Dendritic cell treated with granulocyte-macrophage colony-stimulating factor and Interleukin-4, amounts not matched to agents 40 ng/mL and 50 ng/mL, for 4 days (primary cell): ENCODE results near the gene TRIAP1.

ENCODE experiments used
- H3K27ac Mint-ChIP-seq: one replicate; pipeline ENCODE4 v1.8.0; 2022; ENCODE audit warnings: mild to moderate bottlenecking, mixed read lengths
- H3K27me3 Mint-ChIP-seq: one replicate; pipeline ENCODE4 v1.8.0; 2022; ENCODE audit warnings: mild to moderate bottlenecking, mixed read lengths
- H3K36me3 Mint-ChIP-seq: one replicate; pipeline ENCODE4 v1.8.0; 2022; ENCODE audit warnings: low read depth, mixed read lengths
- H3K4me1 Mint-ChIP-seq: one replicate; pipeline ENCODE4 v1.8.0; 2022; ENCODE audit warnings: low read depth, mixed read lengths
- H3K4me3 Mint-ChIP-seq: one replicate; pipeline ENCODE4 v1.8.0; 2022; ENCODE audit warnings: mild to moderate bottlenecking, moderate library complexity, mixed read lengths
- H3K9me3 Mint-ChIP-seq: one replicate; pipeline ENCODE4 v1.8.0; 2022; ENCODE audit warnings: mixed read lengths
- intact Hi-C: fragments of 100-400 bp; cut with micrococcal nuclease; formaldehyde crosslinking; loops from one replicate; pipeline ENCODE4 v1.15.0; 2022

Gene TRIAP1

GRCh38 chr12:120475643-120476042 lies 29.5 kb upstream of the TRIAP1 start:
- intact Hi-C loops = no loop called here
- no peak overlapping the region for H3K4me3 Mint-ChIP-seq
- no peaks in the 10 kb centered on the region for H3K9me3 Mint-ChIP-seq

GRCh38 chr12:120474616-120474960 lies 28.4 kb upstream of the TRIAP1 start:
- H3K4me3 Mint-ChIP-seq = peak overlapping the region; percentile 4
- intact Hi-C loops = no loop called here
- H3K27me3 Mint-ChIP-seq = no peaks in the 10 kb centered on the region
- H3K27ac Mint-ChIP-seq = peak overlapping the region; percentile 47
- H3K36me3 Mint-ChIP-seq = peaks cover 4% of the 10 kb centered on the region
- peaks cover 51% of the 10 kb centered on the region for H3K4me1 Mint-ChIP-seq
- H3K9me3 Mint-ChIP-seq = no peaks in the 10 kb centered on the region

More at GRCh38 chr12:120475643-120476042, 29.5 kb upstream of the TRIAP1 start:
- no peaks in the 10 kb centered on the region for H3K27me3 Mint-ChIP-seq
- no peaks in the 10 kb centered on the region for H3K36me3 Mint-ChIP-seq
- peaks cover 44% of the 10 kb centered on the region for H3K4me1 Mint-ChIP-seq
- no peak overlapping the region for H3K27ac Mint-ChIP-seq

- H3K36me3 Mint-ChIP-seq = peaks cover 6% of the 10 kb centered on the region
- peaks cover 49% of the 10 kb centered on the region for H3K4me1 Mint-ChIP-seq
- peak overlapping the region; percentile 10 for H3K4me3 Mint-ChIP-seq
- H3K9me3 Mint-ChIP-seq = no peaks in the 10 kb centered on the region
- H3K27me3 Mint-ChIP-seq = no peaks in the 10 kb centered on the region
- intact Hi-C loops = no loop called here
- peak overlapping the region; percentile 47 for H3K27ac Mint-ChIP-seq
Observed at GRCh38 chr12:120473807-120474615, 27.8 kb upstream of the TRIAP1 start.

GRCh38 chr12:120472521-120472920 lies 26.3 kb upstream of the TRIAP1 start:
- Mint-ChIP-seq H3K4me3 (no peak overlapping the region), H3K4me1 (peaks cover 58% of the 10 kb centered on the region)

GRCh38 chr12:120470150-120470784 lies 24.1 kb upstream of the TRIAP1 start:
- peaks cover 41% of the 10 kb centered on the region for H3K36me3 Mint-ChIP-seq
- intact Hi-C loops = no loop called here
- peak overlapping the region; percentile 89 for H3K27ac Mint-ChIP-seq
- H3K9me3 Mint-ChIP-seq = no peaks in the 10 kb centered on the region
- no peaks in the 10 kb centered on the region for H3K27me3 Mint-ChIP-seq
- H3K4me1 Mint-ChIP-seq = peaks cover 65% of the 10 kb centered on the region
- H3K4me3 Mint-ChIP-seq = peak overlapping the region; percentile 94

More at GRCh38 chr12:120472521-120472920, 26.3 kb upstream of the TRIAP1 start:
- no peak overlapping the region for H3K27ac Mint-ChIP-seq
- no peaks in the 10 kb centered on the region for H3K9me3 Mint-ChIP-seq
- H3K36me3 Mint-ChIP-seq = peaks cover 20% of the 10 kb centered on the region
- intact Hi-C loops = no loop called here
- H3K27me3 Mint-ChIP-seq = no peaks in the 10 kb centered on the region

- Mint-ChIP-seq H3K27me3 (no peaks in the 10 kb centered on the region), H3K4me3 (peak within 1 kb of the TSS; percentile 94), H3K4me1 (peaks cover 61% of the 10 kb centered on the region), H3K27ac (peak within 1 kb of the TSS; percentile 89), H3K36me3 (peaks cover 47% of the 10 kb centered on the region), H3K9me3 (no peaks in the 10 kb centered on the region)
- intact Hi-C loops = loop anchor here (1.0 kb wide), 1 partner anchor 26 kb away; no protein-coding TSS in a partner anchor
Observed at GRCh38 chr12:120469450-120470149, 23.4 kb upstream of the TRIAP1 start, which contains the start of gene SRSF9. TSS of gene SRSF9 (minus strand) at chr12:120469748. CDS start at chr12:120469609, 139 bp downstream.

- H3K9me3 Mint-ChIP-seq = no peaks in the 10 kb centered on the region
- H3K4me3 Mint-ChIP-seq = peak overlapping the region; percentile 94
- H3K27ac Mint-ChIP-seq = peak overlapping the region; percentile 89
- intact Hi-C loops = loop anchor here (1.0 kb wide), 1 partner anchor 26 kb away; no protein-coding TSS in a partner anchor
- no peaks in the 10 kb centered on the region for H3K27me3 Mint-ChIP-seq
- peaks cover 54% of the 10 kb centered on the region for H3K4me1 Mint-ChIP-seq
- peaks cover 54% of the 10 kb centered on the region for H3K36me3 Mint-ChIP-seq
Observed at GRCh38 chr12:120468821-120469449, 22.8 kb upstream of the TRIAP1 start.

GRCh38 chr12:120468325-120468820 lies 22.2 kb upstream of the TRIAP1 start:
- Mint-ChIP-seq H3K27ac (peak overlapping the region; percentile 89), H3K27me3 (no peaks in the 10 kb centered on the region), H3K9me3 (no peaks in the 10 kb centered on the region), H3K36me3 (peaks cover 60% of the 10 kb centered on the region), H3K4me1 (peaks cover 50% of the 10 kb centered on the region), H3K4me3 (peak overlapping the region; percentile 94)
- intact Hi-C loops = no loop called here

GRCh38 chr12:120467439-120467838 lies 21.3 kb upstream of the TRIAP1 start:
- H3K4me1 Mint-ChIP-seq = peaks cover 43% of the 10 kb centered on the region
- intact Hi-C loops = loop anchor here (2.0 kb wide), 1 partner anchor 111 kb away; no protein-coding TSS in a partner anchor

GRCh38 chr12:120466560-120467315 lies 20.6 kb upstream of the TRIAP1 start:
- peaks cover 43% of the 10 kb centered on the region for H3K4me1 Mint-ChIP-seq
- H3K9me3 Mint-ChIP-seq = no peaks in the 10 kb centered on the region
- H3K4me3 Mint-ChIP-seq = no peak overlapping the region
- intact Hi-C loops = loop anchor here (2.0 kb wide), 1 partner anchor 110 kb away; no protein-coding TSS in a partner anchor
- no peak overlapping the region for H3K27ac Mint-ChIP-seq
- peaks cover 76% of the 10 kb centered on the region for H3K36me3 Mint-ChIP-seq
- H3K27me3 Mint-ChIP-seq = no peaks in the 10 kb centered on the region

More at GRCh38 chr12:120467439-120467838, 21.3 kb upstream of the TRIAP1 start:
- no peaks in the 10 kb centered on the region for H3K27me3 Mint-ChIP-seq
- no peak overlapping the region for H3K4me3 Mint-ChIP-seq
- H3K36me3 Mint-ChIP-seq = peaks cover 69% of the 10 kb centered on the region
- no peaks in the 10 kb centered on the region for H3K9me3 Mint-ChIP-seq
- no peak overlapping the region for H3K27ac Mint-ChIP-seq

- Mint-ChIP-seq H3K27me3 (no peaks in the 10 kb centered on the region), H3K4me1 (peaks cover 43% of the 10 kb centered on the region), H3K27ac (no peak overlapping the region), H3K9me3 (no peaks in the 10 kb centered on the region), H3K36me3 (peaks cover 86% of the 10 kb centered on the region), H3K4me3 (no peak overlapping the region)
- intact Hi-C loops = loop anchor here (2.0 kb wide), 1 partner anchor 109 kb away; no protein-coding TSS in a partner anchor
Observed at GRCh38 chr12:120465756-120466155, 19.6 kb upstream of the TRIAP1 start.

- no peak overlapping the region for H3K27ac Mint-ChIP-seq
- H3K27me3 Mint-ChIP-seq = no peaks in the 10 kb centered on the region
- H3K36me3 Mint-ChIP-seq = peaks cover 97% of the 10 kb centered on the region
- no peak overlapping the region for H3K4me3 Mint-ChIP-seq
- no peaks in the 10 kb centered on the region for H3K9me3 Mint-ChIP-seq
- peaks cover 31% of the 10 kb centered on the region for H3K4me1 Mint-ChIP-seq
- intact Hi-C loops = no loop called here
Observed at GRCh38 chr12:120463712-120464111, 17.5 kb upstream of the TRIAP1 start.
